Psoas muscle (tissue), 8 donors: Measurements from ENCODE around the gene FAXDC2. TPM values are rescaled to one million over a fixed set of nuclear protein-coding genes. Genes with fewer than 3 reads are reported as not detected.

Experiments used
- ATAC-seq, 4 donors: fragments of 200-7000 bp; cut with Tn5 transposase; one replicate each; pipeline ENCODE4 v1.9.1; 2020; ENCODE audit warnings: moderate library complexity in 3 of 4, mild to moderate bottlenecking in 2 of 4
- DNase-seq, 2 donors: peaks; one replicate each; pipeline ENCODE4 v3.0.0-alpha.2; 2020
- H3K27ac ChIP-seq: fragments of 200-600 bp; one replicate; pipeline ENCODE4 v1.8.0; 2022
- H3K27me3 ChIP-seq, 3 donors: fragments of 200-600 bp in 1 of 3; one replicate each; pipeline versions ENCODE4 v1.6.1 to v1.8.0; 2013 to 2022; ENCODE audit warnings: low read length in 2 of 3, mild to moderate bottlenecking in 2 of 3, moderate library complexity in 1 of 3; ENCODE audit not compliant: insufficient read depth in 3 of 3
- H3K36me3 ChIP-seq, 2 donors: fragments of 200-600 bp in 1 of 2; one replicate each; pipeline versions ENCODE4 v1.6.1 to v1.8.0; 2013 to 2022; ENCODE audit warnings: low read depth in 1 of 2, mild to moderate bottlenecking in 1 of 2, moderate library complexity in 1 of 2; ENCODE audit not compliant: insufficient read depth in 1 of 2
- H3K4me1 ChIP-seq: fragments of 200-600 bp; one replicate; pipeline ENCODE4 v1.8.0; 2022
- H3K4me3 ChIP-seq: fragments of 200-600 bp; one replicate; pipeline ENCODE4 v1.8.0; 2022; ENCODE audit warnings: mild to moderate bottlenecking
- H3K9me3 ChIP-seq: fragments of 200-600 bp; one replicate; pipeline ENCODE4 v1.8.0; 2022
- CTCF ChIP-seq: fragments of 200-600 bp; IDR thresholded peaks from one replicate; pipeline ENCODE4 v1.8.0; 2022; ENCODE audit warnings: antibody characterized with exemption
- WGBS, 3 donors: extraction: QIAGEN DNeasy Blood & Tissue Kit; methylation state at CpG; one replicate each; pipeline versions ENCODE4 v1.1.6 to v1.1.7; 2013; 5-methylcytosine and 5-hydroxymethylcytosine counted together
- intact Hi-C, 2 donors: fragments of 100-400 bp; cut with DNase I; formaldehyde crosslinking; loops; one replicate each; pipeline versions ENCODE4 v1.11.0 to v1.14.2; 2022
- polyA plus RNA-seq, 3 donors: library from polyadenylated mRNA; stranded (reverse); fragments of 200-250 nt; gene quantifications; one replicate each; pipeline ENCODE4 v1.2.3, GENCODE V29; 2013
- total RNA-seq, 4 donors: library from RNA; stranded (reverse); fragmentation: NEBNext Ultra II Directional in 2 of 4; extraction: Animal tissue kit (Norgen Biotek cat#: 25700) in 2 of 4; gene quantifications; one replicate each; pipeline versions ENCODE4 v1.2.1 to v1.2.4, GENCODE V29; 2021 to 2023
- donor health status: healthy with polysubstance abuse.
- donor health status: DM: no; HTN: no; CAD: no; lungs with moderate emphysema.
- donor health status: Bipolar disorder and iron deficiency.
- donor health status: healthy.
- donor health status: DM: yes; HTN: yes; CAD: no.
- donor health status: DM: no; HTN: no; CAD: no.
- donor health status: DM: no; HTN: no; CAD: no.
- donor health status: DM: yes; HTN: yes; CAD: no.

The FAXDC2 gene
- total and polyA plus RNA-seq, 7 donors: 1.5 to 11.0 (median 3.1) TPM

GRCh38 chr5:154815025-154815424 is 35.4 kb downstream of the FAXDC2 start:
- 85 to 89% (median 87%) methylated on average over 11 of the region's 11 CpGs for WGBS, 3 donors
- DNase-seq (no peak), ATAC-seq (no peak)
- Histone ChIP-seq H3K36me3 (peaks cover 11 to 99% of the 10 kb centered on the region in 2 donors), H3K27me3 (no peaks in the 10 kb centered on the region), H3K9me3 (no peaks in the 10 kb centered on the region), H3K4me1 (no peaks in the 10 kb centered on the region), H3K27ac (no peak overlapping the region), H3K4me3 (no peak overlapping the region)
- intact Hi-C loops: no loop called here
- no peak for TF ChIP-seq CTCF

GRCh38 chr5:154813736-154814135 is 36.7 kb downstream of the FAXDC2 start:
- H3K27me3 ChIP-seq: no peaks in the 10 kb centered on the region
- H3K36me3 ChIP-seq: peaks cover 7 to 99% of the 10 kb centered on the region in 2 donors
- ATAC-seq (peak in 1 of 4 donors; percentile 9), DNase-seq (no peak)
- no peak for TF ChIP-seq CTCF
- intact Hi-C loops: loop anchor here in 1 of 2 donors (2.0 kb wide), 1 partner anchor 165 kb away; no protein-coding TSS in a partner anchor
- H3K9me3 ChIP-seq: no peaks in the 10 kb centered on the region
- 74 to 78% (median 75%) methylated on average over 10 of the region's 10 CpGs for WGBS, 3 donors
- no peak overlapping the region for H3K27ac ChIP-seq
- no peaks in the 10 kb centered on the region for H3K4me1 ChIP-seq
- no peak overlapping the region for H3K4me3 ChIP-seq

- WGBS, 3 donors: 73 to 92% (median 76%) methylated on average over 4 of the region's 4 CpGs
- Histone ChIP-seq H3K27ac (no peak overlapping the region), H3K9me3 (no peaks in the 10 kb centered on the region), H3K27me3 (no peaks in the 10 kb centered on the region), H3K4me1 (no peaks in the 10 kb centered on the region), H3K4me3 (no peak overlapping the region), H3K36me3 (peaks cover 11 to 99% of the 10 kb centered on the region in 2 donors)
- ATAC-seq: no peak
- TF ChIP-seq CTCF: no peak
- intact Hi-C loops: loop anchor here in 1 of 2 donors (2.0 kb wide), 1 partner anchor 164 kb away; no protein-coding TSS in a partner anchor
- DNase-seq: no peak
Measured at GRCh38 chr5:154813158-154813557, 37.2 kb downstream of the FAXDC2 start.

GRCh38 chr5:154811653-154812465 is 38.5 kb downstream of the FAXDC2 start:
- peaks cover 11 to 99% of the 10 kb centered on the region in 2 donors for H3K36me3 ChIP-seq
- TF ChIP-seq CTCF: peak; percentile 90

More at GRCh38 chr5:154811653-154812465, 38.5 kb downstream of the FAXDC2 start:
- Histone ChIP-seq H3K27me3 (no peaks in the 10 kb centered on the region), H3K9me3 (no peaks in the 10 kb centered on the region), H3K4me1 (no peaks in the 10 kb centered on the region), H3K4me3 (no peak overlapping the region), H3K27ac (no peak overlapping the region)
- ATAC-seq (peak; percentile 63 to 86 (median 78)), DNase-seq (peak; percentile 55 to 80)
- 38 to 50% (median 42%) methylated on average over 3 of the region's 3 CpGs for WGBS, 3 donors
- intact Hi-C loops: loop anchor here in 1 of 2 donors (2.0 kb wide), 1 partner anchor 163 kb away; no protein-coding TSS in a partner anchor
